Stimulated activated CD8-positive, alpha-beta memory T cell treated with anti-CD3 and anti-CD28 coated beads, Interleukin-7, amount 100 ng/mL, for 1 hour (primary cell): ENCODE results near the gene DOK6.

Experiments
- DNase-seq, 2 donors: peaks; one replicate each; pipeline ENCODE4 v3.0.0-alpha.2; 2020; ENCODE audit warnings: low read depth in 2 of 2

Gene DOK6

DNA sequence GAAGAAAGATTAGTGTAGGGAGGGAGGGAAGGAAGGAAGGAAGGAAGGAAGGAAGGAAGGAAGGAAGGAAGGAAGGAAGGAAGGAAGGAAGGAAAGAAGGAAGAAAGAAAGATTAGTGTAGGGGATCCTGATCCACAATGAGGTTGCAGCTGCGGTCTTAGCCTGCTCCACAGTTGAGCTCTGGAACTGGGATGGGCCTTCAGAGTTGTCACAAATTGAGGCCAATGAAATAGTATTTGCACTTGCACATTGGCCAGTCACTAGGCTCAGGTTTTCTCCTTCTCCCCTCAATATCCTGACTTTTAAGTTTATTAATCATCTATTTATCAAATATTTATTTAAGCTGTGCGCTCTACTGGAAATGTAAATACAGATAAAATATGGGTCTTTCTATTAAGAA, 34.3 kb downstream of the DOK6 start:
- no peak for DNase-seq

DNA sequence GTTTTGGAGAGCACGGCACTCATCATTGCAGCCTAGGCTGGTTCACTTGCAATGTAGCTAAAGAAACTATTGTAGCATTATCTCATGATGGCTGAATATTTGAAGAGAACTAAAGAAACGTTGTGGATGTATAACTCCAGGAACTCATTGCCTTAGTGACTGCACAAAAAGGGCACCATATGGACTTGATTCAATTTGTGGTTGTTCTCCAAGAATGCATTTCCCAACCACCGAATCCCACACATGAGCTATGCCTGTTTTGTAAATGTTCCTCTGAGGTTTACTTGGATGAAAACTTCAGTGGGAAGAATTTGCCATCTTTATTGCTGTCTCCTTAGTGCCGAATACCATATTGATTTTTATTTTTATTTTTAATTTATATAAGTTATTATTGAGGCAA, 43.5 kb downstream of the DOK6 start:
- DNase-seq: no peak

DNA sequence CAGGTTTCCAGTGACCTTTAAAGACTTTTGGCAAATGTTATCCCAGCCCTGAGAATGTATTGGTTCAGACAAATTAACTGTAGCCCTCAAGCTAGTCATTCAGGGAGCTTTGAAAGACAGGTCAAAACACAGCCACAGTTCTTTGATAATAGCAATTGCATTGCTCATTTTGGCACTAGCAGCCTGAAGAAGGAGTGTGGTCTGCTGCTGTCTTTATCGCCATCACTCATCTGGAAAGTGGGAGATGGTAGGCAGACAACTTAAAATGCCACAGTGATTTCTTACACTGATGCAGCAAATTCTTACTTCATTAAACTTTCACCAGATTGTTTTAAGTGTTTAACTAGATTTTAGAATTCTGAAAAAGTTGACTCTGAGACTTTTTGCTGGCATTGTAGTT, 47.2 kb downstream of the DOK6 start:
- no peak for DNase-seq

DNA sequence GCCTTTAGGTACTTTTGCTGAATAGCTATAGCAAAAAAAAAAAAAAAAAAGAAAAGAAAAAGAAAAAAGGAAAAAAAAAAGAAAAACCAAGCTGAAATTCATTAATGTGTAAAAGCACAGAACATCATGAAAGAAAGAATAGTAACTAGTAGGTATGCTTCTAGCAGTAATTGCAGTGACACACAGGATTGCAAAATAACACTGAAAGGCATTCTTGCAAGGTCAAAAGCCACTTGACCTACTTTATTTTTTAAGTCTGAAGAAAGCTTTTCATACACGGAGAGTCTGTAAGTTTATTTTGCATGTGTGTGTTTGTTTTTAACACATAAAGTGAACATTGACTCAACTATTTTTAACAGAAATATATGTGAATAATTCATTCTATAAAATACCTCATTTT, 54.4 kb downstream of the DOK6 start:
- no peak for DNase-seq

DNA sequence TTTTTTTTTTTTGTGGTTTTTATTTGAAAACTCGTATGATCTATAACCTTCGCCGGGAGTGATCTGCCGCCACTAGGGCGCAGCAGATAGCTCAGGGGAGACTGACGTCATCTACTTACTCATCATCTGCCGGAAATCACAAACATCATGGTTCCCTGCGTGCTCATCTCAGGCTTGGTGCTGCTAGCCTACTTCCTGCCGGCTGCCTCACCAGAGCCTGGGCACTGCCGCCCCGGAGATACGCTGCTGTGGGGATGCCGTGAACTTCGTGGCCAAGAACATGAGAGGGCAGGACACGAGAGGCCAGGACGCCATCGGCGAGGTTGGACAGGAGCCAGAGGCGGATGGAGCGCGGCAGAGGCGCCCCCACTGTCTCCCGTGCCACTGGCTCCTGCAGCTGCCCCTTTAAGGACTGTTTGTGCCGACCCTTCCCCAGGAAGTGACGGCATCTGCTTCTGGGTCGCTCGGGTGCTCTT, 68.8 kb downstream of the DOK6 start:
- DNase-seq: no peak

DNA sequence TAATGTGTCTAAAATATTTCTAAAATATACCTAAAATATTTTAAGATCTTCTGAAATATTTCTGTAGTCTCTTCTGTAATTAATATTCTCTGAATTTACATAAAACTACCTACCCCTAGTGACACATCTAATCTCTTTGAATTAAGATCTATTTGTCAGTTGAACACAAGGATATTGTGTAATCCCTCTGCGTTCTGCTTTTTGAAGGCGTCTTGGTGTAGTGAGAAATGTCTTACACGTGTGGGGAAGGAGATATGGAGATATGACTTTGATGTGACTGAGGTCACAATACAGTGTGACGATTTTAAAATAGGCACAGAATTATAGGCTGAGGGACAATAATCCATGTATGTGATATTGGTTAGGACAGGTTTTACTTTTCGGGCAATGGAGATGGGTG, 79.8 kb downstream of the DOK6 start:
- no peak for DNase-seq

DNA sequence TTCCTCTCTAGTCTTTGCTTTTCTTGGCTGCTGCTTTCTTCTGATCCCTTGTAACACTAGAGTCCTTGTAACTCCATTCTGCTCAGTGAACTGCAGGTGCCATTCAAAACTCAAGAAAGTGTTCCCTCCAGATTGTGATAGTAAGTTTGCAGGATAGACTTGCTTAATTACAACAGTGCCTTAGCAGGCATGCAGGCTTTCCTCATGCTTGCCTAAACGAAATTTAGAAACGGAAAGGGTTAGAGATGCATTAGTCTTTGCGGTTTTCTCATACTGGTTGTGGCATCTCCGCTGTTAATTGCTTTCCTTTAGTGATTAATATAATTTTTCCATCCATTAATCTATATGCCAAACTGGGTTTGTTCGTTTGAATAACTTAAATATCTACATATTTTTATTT, 82.9 kb downstream of the DOK6 start:
- no peak for DNase-seq

DNA sequence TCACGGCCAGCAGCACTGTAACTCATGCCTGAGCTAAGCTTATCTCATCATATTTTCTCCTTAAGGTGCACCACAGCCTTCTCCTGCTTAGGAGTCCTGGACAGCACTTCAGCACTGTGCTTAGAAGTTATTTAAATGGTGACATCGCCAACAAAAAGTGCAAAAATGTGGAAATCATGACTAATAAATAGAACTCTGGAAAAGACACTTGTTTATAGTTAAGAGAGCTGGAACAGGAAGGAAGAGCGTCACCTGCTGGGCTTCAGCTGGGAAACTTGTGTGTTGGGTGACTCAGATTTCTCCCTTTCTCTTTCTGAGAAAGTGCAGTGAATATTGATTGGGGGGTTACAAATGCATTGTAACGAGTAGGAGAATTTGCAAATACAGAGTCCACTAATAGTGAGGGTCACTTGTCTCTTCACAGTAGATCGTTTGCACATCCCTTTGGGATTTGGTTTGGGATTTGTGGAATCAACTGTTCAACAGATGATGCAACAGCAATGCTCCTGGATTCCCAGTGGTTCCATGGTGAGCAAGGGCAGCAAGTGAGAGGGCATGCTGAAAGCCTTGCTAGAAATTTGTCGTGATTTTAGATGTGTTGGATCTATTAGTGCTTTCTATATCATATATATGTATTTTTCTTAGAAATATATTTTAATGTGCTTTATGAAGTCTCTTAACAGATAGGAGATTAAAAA, 84.2 kb downstream of the DOK6 start:
- no peak for DNase-seq

DNA sequence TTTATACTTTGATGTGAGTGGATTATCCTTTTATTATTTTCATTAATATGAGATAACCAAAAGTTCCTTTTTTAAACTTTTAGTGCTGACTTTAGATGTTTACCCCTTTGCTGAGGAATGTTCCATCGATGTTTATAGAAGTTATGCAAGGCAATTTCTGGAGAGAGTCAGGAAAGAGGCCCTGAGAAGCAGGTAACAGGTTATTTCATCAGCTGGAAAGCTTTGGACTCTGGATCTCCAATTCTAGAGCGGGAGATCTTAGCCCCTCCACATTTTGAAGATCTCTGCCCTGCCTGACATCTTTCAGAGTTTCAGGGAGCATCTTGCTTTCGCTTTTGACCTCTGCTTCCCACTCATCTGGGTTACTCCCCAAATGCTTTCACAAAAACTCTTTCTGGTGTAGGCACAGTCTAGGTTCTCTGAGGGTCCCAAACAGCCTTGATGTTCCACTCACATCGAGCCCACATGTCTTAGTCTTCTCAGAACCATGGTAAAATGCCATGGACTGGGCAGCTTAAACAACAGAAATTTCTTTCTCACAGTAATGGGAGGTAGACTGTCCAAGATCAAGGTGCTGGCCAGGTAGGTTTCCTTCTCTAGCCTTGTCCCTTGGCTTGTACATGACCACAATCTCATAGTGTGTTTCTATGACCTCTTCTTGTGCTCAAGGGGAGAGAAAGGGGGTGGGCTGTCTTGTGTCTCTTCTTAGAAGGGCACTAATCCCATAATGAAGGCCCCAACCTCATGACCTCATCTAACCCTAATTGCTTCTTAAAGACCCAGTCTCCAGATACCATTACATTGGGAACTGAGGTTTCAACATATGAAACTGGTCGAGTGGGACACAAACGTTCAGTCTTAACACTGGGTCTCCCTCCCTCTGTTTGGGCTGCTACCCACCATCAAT, 87.1 kb downstream of the DOK6 start:
- no peak for DNase-seq

DNA sequence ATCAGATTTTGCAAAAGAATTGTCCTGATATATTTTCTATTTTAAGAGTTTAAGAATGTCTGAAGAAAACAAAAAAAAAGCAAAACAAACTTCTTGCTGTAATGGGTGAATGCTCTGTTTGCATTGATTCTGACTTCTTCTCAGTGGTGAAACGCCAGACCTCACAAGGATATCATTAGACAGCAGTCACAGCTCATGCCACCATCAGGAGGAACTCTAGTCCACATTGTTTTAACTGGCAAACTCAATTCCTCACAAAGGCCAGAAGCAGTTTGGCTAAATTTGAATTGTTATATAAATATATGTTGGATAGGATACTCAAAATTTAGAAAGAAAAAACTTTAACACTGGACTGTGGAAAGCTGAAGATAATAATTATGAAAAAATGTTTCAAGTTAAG, 89.4 kb downstream of the DOK6 start:
- DNase-seq: no peak

DNA sequence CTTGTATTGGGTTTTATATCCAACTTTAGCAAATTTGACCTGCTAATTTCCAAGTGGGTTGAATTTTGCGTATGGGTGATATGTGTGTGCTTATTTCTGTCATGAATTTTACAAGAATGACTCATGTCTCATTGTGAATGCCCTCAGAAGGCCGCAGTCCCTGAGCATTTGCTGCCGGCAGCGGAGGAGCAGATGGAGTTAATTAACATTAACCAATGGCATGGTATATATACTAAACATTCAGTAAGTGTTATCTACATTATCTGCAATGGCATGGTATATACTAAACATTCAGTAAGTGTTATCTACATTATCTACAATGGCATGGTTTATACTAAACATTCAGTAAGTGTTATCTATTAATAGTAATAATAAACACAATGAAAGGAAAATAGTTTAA, 90.1 kb downstream of the DOK6 start:
- no peak for DNase-seq

DNA sequence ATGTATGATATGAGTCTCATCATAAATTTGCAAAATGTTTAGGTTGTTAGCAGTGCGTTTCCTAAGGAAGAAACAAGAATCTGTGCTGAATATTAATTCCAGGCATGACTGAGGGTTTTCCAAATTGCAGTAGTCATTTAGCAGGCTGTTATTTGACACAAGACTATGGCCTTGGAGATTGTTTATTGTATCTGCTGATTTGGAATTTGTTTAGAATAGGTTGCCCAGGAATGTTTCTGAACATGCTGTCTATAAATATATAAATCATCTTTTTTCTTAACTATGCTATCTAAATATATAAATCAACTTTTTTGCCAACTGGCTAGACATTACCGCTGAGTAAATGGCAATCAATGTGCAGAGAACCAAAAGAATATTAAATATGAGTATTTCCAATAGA, 90.9 kb downstream of the DOK6 start:
- DNase-seq: no peak

DNA sequence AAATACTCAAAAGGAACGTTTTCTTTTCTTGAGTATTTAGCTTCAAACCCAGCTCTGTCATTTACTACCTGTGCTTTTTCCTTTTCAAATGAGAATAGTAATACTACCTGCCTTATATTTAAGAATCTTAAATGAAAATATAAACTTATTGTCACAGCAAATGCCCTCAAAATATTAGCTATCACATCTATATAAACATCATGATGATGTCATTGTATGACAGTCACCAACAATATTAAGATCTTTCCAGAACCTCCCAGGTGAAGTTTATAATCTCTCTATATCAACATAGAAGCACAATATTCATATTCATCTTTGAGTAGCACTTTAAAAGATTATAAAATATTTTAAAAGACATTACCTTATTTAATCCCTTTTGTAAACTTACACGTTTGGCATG, 92.2 kb downstream of the DOK6 start:
- no peak for DNase-seq

DNA sequence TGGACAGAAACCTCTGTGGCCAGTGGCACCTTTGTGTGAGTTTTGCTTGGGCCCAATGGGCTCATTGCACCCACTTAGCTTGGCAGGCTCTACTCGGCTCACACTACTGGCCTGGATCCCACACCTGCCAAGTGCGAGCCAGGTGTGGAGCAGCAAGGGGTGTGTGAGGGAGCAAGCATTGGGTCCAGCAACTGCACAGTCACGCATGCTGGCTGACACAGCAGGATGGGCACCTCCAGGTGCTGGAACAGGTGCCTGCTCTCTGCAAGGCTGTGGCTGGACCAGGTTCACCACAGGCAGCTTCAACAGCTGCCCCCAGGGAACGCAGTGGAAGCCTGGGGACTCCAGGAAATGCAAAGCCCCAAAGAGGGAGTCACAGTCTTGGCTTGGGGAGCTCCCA, 94.2 kb downstream of the DOK6 start:
- DNase-seq: no peak

DNA sequence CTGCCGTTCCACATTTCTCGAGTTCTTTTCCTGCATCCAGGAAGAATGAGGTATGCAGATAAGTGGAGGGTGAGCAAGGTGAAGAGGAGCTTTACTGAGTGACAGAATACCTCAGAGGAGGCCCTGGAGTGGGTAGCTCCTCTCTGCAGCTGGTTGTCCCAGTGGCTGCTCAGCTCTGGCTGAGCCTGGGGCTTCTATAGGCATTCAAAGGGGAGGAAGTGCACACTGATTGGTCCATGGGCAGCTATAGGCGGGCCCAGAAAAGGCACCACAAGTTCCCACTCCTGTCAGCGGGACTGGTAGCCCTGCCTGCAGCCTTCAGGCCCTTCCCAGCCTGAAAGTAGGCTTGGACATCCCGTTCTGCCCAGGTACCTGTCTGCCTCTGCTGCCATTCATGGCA, 94.7 kb downstream of the DOK6 start:
- no peak for DNase-seq

DNA sequence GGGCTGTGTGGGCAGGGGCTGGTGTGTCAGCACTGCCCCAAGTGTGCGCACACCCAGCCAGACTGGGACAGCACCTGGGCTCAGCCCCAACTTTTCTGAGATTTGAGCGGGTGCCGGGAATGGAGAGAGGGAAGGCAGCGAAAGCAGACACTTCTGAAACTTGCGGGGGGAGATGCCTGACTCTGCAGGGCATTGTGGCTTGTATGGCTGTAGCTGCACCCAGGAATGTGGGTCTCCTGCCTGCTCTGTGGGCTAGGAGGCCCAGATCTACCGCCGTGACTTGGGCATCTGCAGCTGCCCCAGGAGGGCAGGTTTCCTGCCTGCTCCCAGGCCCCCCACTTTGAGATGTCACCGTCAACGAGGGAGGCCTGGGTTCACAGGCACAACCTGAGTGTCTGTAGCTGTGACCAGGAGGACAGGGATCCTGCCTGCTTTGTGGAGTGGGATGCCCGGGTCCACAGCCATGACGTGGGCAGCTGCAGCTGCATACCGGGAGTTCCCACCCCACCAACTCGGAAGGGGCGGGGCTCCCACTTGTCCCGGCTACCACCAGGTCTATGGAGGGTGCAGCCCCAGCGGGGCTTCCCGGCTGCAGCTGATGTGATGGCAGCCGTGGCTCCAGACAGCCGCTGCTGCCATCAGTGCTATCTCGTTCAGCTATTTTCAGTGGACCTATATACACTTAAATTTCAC, 95.3 kb downstream of the DOK6 start:
- no peak for DNase-seq

DNA sequence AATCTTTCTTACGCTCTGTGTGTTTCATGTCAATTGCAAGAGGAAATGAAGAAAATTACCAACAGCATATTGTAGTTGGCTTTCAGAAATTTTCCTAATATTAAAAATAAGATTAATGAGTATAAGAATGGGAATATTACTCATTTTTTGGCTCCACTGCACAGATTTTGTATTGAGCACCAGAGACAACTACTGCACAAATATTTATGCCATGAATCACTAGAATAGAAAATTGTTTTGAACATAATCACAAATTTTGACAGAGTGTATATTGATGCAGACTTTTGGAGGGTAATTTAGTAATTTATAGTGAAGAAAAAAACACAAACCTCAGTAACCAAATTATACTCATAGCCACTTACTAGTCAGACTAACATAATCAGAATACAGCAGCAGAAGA, 118.3 kb downstream of the DOK6 start:
- no peak for DNase-seq

DNA sequence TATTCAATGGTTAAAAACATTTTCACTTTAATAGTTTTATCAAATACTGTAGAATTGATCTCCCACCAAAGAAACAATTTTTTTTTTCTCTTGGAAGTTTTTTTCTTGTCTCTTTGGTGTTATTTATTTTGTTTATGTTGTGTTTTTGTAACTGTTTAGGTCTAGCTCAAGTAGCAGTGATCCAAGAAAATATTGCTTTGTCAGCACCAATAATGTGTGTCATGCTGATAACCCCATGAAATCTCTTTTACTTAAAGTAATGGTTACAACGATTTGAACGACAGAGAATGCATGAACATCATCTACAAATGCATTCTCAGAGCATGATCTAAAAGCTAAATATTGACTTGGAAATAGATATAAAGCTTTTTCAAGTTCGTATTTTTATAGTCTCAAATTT, 122.9 kb downstream of the DOK6 start:
- DNase-seq: no peak

DNA sequence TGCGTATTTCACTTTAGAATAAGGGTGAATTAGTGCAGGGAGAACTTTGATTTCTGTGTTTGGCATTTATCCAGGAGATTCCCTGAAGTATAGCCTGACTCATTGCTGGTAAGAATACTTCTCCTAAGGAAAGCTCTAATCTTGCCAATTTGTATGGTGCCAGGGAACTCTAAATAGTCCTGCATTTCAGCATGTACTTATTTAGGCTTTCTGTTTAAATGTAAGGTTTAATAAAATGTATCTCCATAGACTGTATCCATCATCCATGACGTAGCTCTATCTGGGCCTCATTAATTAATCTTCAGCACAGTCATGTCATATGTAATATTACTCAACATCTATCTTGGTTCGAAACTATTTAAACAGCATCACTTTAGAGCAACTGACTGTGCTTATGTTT, 127.7 kb downstream of the DOK6 start:
- no peak for DNase-seq

DNA sequence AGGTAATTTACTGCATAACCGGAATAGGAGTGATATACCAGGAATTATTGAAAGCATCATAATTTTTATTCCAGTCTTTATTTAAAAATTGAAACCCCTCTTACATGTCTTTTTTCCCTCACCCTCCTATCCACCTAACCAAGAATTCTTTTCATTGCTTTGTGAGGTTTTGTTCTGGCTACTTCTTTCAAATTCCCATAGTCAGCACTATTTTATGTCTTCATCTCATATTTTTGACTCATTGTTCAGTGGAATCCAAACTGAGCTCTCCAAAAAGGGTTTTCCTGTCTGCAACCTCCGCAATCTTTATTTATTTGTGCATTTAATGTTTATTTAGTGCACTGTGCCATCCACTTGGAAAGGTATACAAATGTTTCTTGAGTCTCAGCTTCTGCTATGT, 128.5 kb downstream of the DOK6 start:
- no peak for DNase-seq

DNA sequence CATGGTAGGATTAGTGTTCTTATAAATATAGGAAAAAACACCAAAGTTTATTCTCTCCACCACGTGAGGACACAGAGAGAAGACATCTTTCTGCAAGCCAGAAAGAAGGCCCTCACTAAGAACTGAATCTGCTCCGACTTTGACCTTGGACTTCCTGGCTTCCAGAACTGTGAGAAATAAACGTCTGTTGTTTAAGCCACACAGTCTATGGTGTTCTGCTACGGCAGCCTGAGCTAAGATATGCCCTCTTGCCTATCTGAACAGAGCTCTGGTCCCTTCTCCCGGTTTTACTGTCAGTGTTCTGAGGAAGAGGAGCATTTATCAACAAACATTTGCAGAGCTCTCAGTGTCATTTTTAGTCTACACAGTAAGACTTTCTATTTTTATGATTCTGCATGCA, 131.3 kb downstream of the DOK6 start:
- no peak for DNase-seq

DNA sequence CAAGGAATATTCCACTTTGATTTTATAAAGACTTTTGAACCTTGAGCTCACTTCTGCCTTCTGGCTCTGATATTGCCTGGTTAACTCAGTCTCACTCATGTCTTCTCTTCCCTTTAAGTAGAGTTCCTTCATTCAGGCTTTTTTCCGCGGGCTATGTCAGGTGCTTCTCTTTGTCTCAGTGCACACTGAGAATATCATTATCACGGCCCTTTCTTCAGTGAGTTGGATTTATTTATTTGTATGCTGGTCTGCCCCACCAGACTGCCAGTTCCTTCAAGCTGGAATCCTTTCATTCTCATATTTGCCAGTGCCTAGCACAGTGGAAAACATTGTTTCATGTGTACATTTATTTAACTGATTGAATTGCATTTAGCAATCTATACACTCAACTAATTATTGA, 136.5 kb downstream of the DOK6 start:
- DNase-seq: no peak

DNA sequence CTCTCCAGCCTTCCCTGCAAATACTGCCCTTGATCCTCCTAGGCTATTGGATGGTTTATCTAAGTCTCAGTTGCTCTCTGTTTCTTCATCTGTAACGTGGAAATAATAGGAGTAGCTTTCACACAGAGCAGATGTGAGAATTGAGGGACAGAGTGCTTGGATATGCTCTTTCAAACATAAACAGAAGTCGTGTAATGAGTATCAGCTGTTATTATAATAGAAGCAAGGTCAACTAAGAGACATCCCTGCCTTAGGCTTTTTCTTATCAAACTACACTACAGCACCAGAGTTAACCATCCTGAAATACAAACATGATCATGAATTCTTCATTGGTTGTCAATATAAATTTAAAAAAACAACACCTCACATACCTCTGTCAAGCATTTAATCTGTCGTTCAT, 138.2 kb downstream of the DOK6 start:
- no peak for DNase-seq
